Stimulated activated CD8-positive, alpha-beta memory T cell treated with anti-CD3 and anti-CD28 coated beads, Interleukin-12 subunit alpha, Interleukin-12 subunit beta, amount 100 ng/mL, for 1 hour (primary cell): ENCODE measurements around the gene RXYLT1.
"Not testable (repeated sequence)": the region's sequence is repeated elsewhere in the genome, so short reads cannot be mapped to it uniquely, and the experiment has no call there.

Source experiments
- DNase-seq: peaks from one replicate; pipeline ENCODE4 v3.0.0-alpha.2; 2020; ENCODE audit warnings: low read depth

RXYLT1 gene

GRCh38 chr12:63779498-63780481 lies at the start of gene RXYLT1:
RXYLT1 (plus strand) TSS chr12:63779909; CDS start chr12:63779961, 52 bp downstream.
- peak; percentile 68 for DNase-seq

- DNase-seq: not testable (repeated sequence)
Observed at GRCh38 chr12:63732779-63733178, 46.9 kb upstream of the RXYLT1 start.

GRCh38 chr12:63733585-63733984 lies 46.1 kb upstream of the RXYLT1 start:
- not testable (repeated sequence) for DNase-seq

- not testable (repeated sequence) for DNase-seq
Observed at GRCh38 chr12:63740551-63740950, 39.2 kb upstream of the RXYLT1 start.

GRCh38 chr12:63741431-63741830 lies 38.3 kb upstream of the RXYLT1 start:
- DNase-seq: not testable (repeated sequence)

GRCh38 chr12:63744110-63744509 lies 35.6 kb upstream of the RXYLT1 start:
- not testable (repeated sequence) for DNase-seq

GRCh38 chr12:63746470-63746869 lies 33.2 kb upstream of the RXYLT1 start:
- DNase-seq: not testable (repeated sequence)

GRCh38 chr12:63747136-63747535 lies 32.6 kb upstream of the RXYLT1 start:
- DNase-seq: not testable (repeated sequence)

- DNase-seq: no peak
Observed at GRCh38 chr12:63747553-63747952, 32.2 kb upstream of the RXYLT1 start.

GRCh38 chr12:63752283-63752682 lies 27.4 kb upstream of the RXYLT1 start:
- DNase-seq: no peak

- DNase-seq: no peak
Observed at GRCh38 chr12:63752841-63753240, 26.9 kb upstream of the RXYLT1 start.

GRCh38 chr12:63753743-63754142 lies 26.0 kb upstream of the RXYLT1 start:
- no peak for DNase-seq

- DNase-seq: no peak
Observed at GRCh38 chr12:63764481-63764880, 15.2 kb upstream of the RXYLT1 start.

- DNase-seq: no peak
Observed at GRCh38 chr12:63766498-63766897, 13.2 kb upstream of the RXYLT1 start.

GRCh38 chr12:63770375-63770774 lies 9.3 kb upstream of the RXYLT1 start:
- DNase-seq: no peak

GRCh38 chr12:63777340-63777739 lies 2.4 kb upstream of the RXYLT1 start:
- no peak for DNase-seq

- no peak for DNase-seq
Observed at GRCh38 chr12:63782466-63782865, 2.8 kb downstream of the RXYLT1 start.

GRCh38 chr12:63787306-63787705 lies 7.6 kb downstream of the RXYLT1 start:
- DNase-seq: no peak

GRCh38 chr12:63790608-63790945 lies 10.9 kb downstream of the RXYLT1 start:
- no peak for DNase-seq

- no peak for DNase-seq
Observed at GRCh38 chr12:63792338-63792737, 12.6 kb downstream of the RXYLT1 start.

GRCh38 chr12:63795032-63795687 lies 15.5 kb downstream of the RXYLT1 start:
- DNase-seq: no peak

GRCh38 chr12:63795944-63796343 lies 16.2 kb downstream of the RXYLT1 start:
- DNase-seq: no peak

GRCh38 chr12:63802012-63802608 lies 22.4 kb downstream of the RXYLT1 start:
- DNase-seq: no peak
